NCI-H146 treated with DMSO at 0.1 percent for 48 hours (cell line): Measurements from ENCODE around the gene FLT4.

ENCODE experiments used
- DNase-seq: peaks from one replicate; lab custom pipeline; 2025; ENCODE audit not compliant: unreplicated experiment; lab: John Stamatoyannopoulos, UW

The FLT4 gene

GRCh38 chr5:180594311-180595045, 54.9 kb downstream of the FLT4 start:
- no peak for DNase-seq

- no peak for DNase-seq
Measured at GRCh38 chr5:180593446-180594206, 55.8 kb downstream of the FLT4 start.

- DNase-seq = no peak
Measured at GRCh38 chr5:180592176-180592575, 57.2 kb downstream of the FLT4 start.

DNA sequence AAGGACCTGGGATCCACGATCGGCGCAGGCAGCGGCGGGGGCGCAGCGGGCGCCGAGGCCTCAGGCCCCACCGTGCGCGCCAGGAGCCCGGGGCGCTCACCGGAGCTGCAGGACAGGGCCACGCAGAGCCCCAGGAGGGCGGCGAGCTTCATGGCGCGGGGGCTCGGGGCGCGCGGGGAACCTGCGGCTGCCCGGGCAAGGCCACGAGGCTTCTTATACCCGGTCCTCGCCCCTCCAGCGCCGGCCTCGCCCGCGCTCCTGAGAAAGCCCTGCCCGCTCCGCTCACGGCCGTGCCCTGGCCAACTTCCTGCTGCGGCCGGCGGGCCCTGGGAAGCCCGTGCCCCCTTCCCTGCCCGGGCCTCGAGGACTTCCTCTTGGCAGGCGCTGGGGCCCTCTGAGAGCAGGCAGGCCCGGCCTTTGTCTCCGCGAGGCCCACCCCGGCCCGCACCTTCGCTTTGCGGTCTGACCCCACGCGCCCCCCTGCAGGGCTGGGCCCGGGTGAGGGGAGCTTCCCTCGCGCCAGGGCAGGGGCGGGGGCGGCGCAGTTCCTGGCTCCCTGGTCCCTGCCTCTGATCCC, 58.0 kb downstream of the FLT4 start, which contains the start of gene SCGB3A1:
Gene SCGB3A1, minus strand, starts transcription at position 189 of the 577 bp plus-strand sequence. Its CDS starts 37 bp downstream, at position 152.
- DNase-seq = no peak

GRCh38 chr5:180590543-180591310, 58.7 kb downstream of the FLT4 start:
- DNase-seq = no peak

- no peak for DNase-seq
Measured at GRCh38 chr5:180589771-180590542, 59.4 kb downstream of the FLT4 start.

- no peak for DNase-seq
Measured at GRCh38 chr5:180586870-180587269, 62.5 kb downstream of the FLT4 start.

DNA sequence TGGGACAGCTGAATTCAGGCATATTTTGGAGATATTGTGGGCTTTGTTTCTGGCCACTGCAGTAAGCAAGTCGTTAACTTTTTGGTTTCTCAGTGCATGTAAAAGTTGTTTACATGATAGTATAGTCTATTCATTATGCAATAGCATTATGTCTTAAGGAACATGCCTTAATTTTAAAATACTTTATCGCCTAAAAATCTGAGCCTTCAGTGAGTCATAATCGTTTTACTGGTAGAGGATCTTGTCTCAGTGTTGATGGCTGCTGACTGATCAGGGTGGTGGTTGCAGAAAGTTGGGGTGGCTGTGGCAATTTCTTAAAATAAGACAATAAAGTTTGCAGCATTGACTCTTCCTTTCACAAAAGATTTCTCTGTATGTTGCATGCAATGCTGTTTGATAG, 63.2 kb downstream of the FLT4 start:
- DNase-seq = no peak

DNA sequence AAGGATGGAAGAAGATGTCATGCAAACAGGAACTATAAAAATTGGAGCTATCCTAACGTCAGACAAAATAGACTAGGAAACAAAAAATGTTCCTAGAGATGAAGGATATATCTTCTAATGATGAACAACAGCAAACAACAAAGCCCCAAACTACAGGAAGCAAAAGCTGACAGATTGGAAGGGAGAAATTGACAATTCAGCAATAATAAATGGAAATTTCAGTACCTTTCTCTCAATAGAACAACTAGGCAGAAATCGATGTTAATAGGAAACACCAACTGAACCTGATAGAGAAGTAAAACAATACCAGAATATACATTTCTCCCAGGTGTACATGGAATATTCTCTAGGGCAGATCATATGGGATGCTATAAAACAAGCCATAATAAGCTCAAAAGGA, 65.7 kb downstream of the FLT4 start:
- DNase-seq = no peak

- no peak for DNase-seq
Measured at GRCh38 chr5:180580681-180581080, 68.7 kb downstream of the FLT4 start.

DNA sequence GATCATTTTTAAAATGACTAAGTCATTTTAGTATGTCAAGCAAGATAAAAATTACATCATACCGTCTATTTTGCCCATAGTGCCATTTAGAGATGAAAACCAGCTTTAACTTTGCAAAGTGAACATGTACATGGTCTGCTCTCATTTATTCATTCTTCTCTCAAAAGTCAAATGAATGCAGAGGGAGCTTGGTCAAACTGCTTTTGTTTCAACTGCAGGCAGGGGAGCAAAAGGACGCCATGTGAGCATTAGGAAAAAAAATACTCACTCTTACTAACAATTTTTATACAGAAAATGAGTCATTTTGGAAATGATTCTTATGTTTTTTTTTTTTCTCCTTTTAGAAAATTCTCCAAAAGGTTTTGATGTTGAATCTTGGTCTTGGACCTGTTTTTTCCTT, 73.8 kb downstream of the FLT4 start:
- no peak for DNase-seq

- no peak for DNase-seq
Measured at GRCh38 chr5:180568914-180569313, 80.5 kb downstream of the FLT4 start.

- DNase-seq = no peak
Measured at GRCh38 chr5:180563994-180564393, 85.4 kb downstream of the FLT4 start.

- DNase-seq = no peak
Measured at GRCh38 chr5:180558232-180558631, 91.2 kb downstream of the FLT4 start.

DNA sequence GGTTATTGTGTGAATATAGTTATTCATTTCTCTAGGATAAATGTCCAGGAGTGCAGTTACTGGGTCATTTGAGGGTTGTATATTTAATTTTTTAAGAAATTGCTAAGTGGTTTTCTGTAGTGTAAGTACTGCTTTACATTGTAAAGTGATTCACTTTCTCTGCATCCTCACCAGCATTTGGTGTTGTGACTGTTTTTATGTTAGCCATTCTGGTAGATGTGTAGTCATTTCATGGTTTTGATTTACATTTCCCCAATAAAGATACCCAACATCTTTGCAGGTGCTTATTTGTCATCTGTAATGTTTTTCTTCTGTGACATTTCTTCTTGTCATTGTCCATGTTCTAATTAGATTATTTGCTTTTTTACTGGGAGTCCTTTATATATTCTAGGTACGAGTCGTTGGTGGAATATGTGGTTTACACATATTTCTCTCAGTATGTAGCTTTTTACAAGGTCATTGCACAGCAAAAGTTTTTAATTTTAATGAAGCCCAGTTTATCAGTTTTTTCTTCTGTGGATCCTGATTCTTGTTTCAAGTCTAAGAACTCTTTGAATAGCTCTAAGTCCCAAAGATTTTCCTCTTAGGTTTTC, 92.1 kb downstream of the FLT4 start:
- DNase-seq = no peak

- DNase-seq = no peak
Measured at GRCh38 chr5:180555168-180555921, 94.1 kb downstream of the FLT4 start.

- DNase-seq = no peak
Measured at GRCh38 chr5:180553530-180553929, 95.9 kb downstream of the FLT4 start.
